Cerebellar cortex (tissue), 1 donor: ENCODE measurements around the gene ZNF490.
"Not testable (repeated sequence)": the region's sequence is repeated elsewhere in the genome, so short reads cannot be mapped to it uniquely, and the experiment has no call there.

Experiments
- DNase-seq: peaks from one replicate; pipeline ENCODE4 v3.0.0-alpha.2; 2015; ENCODE audit warnings: low spot score

The ZNF490 gene

DNA sequence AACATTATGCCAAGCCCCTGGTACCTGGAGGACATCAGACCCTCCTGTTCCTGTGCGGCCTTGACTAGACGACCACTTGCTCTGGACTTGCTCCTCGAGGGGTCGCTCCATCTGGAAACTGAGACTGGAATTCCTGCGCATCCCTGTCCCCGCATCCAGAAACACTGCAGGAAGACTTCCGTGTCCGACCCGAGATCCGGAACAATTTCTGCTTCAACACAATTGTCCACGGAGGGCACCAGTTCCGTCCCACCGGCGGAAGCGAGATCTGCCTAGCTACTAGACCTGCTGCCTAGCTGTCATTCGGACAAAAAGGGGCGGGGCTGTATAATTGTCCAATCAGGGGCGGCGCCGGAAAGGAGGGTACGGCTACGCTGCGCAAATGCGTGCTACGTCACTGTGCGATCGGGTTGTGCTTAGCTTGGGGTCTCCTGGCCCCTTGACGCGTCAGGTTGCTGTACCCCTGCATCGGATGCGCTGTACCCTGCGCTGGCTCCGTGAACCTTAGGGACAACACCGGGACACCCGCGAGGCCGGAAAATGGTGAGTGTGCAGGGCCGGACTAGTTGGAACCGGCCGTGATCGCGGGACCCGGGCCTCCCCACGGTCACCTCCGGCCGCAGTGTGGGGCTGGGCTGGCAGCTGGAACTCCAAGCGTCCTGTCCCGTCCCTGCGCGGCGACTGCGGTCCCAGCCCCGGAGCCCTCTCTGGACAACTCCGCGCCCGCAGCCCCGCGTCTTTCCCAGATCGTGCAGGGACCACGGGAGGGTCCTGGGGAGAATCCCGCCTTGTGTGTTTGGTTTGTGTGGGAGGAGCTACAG lies at the start of gene ZNF490, which contains the start of gene ZNF791:
TSS of gene ZNF490 (minus strand) at position 274 of the 821 bp plus-strand sequence. CDS start at position 141, 133 bp downstream.
TSS of gene ZNF791 (plus strand) at position 381 of the 821 bp plus-strand sequence. CDS start at position 541, 160 bp downstream.
- peak; percentile 99 for DNase-seq

- DNase-seq, result no peak
Measured at GRCh38 chr19:12657966-12658365, 47.4 kb upstream of the ZNF490 start.

DNA sequence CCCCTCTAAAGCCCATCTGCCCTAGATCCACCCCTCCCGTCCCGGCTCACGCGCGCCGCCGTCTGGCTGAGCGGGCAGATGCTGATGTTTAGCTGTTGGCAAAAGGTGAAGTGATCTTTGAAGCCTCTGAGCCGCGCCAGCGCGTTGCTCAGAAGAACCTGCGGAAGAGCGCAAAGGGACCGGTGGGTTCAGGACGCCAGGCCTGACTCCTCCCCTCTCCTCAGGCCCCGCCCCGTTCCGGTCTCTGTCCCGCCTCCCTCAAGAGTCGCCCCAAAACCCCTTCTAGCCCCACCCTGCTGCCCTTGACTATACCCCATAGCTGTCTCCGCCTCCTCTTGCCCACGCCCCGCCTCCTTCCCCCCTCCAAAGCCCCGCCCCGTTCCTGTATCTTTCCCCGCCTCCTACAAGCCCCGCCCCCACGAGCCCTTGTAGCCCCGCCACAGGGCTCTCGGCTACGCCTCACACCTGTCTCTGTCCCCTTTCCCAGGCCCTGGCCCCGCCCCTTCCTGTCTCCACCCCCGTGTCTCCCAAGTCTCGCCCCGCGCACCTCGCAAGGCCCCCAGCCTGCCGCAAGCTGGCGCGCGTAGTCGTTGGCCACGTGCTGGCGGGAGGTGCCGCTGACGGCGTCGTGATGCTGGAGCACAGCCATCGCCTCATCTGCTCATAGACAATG lies 46.4 kb upstream of the ZNF490 start:
- DNase-seq, result no peak

DNA sequence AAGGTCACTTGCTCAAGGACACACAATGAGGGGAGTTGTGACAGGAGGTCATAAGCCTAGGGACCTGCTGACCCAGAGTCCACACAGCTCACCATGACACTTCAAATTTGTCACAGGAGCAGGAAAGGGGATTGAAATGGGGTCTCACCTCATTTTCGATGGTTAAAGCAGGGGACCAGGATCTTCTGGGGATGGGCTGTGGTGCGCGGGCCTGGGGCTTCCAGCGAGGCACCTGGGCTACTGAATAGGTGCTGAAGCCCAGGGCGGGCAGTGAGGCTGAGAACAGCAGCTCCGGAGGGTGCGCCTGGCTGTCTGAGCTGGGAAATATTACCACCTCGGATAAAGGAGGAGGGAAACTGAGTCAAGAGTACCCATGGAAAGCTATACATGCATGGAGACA lies 44.9 kb upstream of the ZNF490 start:
- DNase-seq, result no peak

GRCh38 chr19:12652219-12652618 lies 41.6 kb upstream of the ZNF490 start:
- DNase-seq, result no peak

GRCh38 chr19:12649941-12650340 lies 39.3 kb upstream of the ZNF490 start:
- DNase-seq, result no peak

GRCh38 chr19:12648088-12648487 lies 37.5 kb upstream of the ZNF490 start:
- no peak for DNase-seq

DNA sequence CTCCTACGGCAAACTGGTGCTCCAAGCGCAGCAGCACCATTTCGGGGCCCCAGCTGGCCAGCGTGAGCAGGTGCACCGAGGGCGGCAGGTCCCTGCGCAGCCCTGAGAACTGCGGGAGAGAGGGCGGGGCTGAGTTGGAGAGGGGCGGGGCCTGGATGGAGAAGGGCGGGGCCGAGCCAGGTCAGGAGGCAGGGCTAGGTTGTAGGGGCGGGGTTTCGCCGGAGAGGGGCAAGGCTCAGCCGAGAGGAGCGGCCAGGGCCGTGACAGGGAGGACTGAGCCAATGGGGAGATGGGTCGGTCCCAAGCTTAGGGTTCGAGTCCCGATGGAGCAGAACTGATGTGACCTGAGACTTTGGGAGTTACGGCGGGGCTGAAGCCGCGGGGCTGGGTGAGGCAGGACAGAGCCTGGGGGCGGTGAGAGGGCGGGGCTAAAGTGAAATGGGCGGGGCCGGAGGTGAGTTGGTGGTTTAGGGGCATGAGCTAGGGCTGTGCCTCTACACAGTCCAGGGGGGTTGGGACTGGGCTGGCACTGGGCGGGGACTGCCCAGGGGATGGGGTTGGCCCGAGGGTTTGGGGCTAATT lies 37.0 kb upstream of the ZNF490 start:
- DNase-seq, result no peak

- no peak for DNase-seq
Measured at GRCh38 chr19:12647047-12647446, 36.4 kb upstream of the ZNF490 start.

DNA sequence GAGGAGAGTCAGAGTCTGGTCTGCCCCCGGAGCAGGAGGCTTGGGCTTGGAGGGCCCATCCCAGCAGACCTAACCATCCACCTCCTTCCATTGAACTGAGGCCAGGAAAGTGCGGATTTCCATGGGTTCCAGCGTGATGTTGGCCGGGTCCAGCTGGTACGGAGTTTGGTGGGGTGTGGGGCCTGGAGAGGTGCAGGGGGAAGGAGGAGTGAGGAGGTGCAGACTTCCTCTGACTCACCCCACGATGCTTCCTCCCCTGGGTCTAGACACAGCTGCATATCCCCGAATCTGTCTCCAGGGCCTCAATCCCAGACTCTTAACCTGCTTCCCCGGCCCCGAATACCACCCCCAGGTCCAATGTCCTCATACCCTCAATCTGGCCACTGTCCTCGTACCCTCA lies 35.9 kb upstream of the ZNF490 start:
- DNase-seq, result no peak

- not testable (repeated sequence) for DNase-seq
Measured at GRCh38 chr19:12643716-12644115, 33.1 kb upstream of the ZNF490 start.

- no peak for DNase-seq
Measured at GRCh38 chr19:12642506-12642905, 31.9 kb upstream of the ZNF490 start.

GRCh38 chr19:12641456-12641855 lies 30.8 kb upstream of the ZNF490 start:
- no peak for DNase-seq

- peak; percentile 80 for DNase-seq
Measured at GRCh38 chr19:12639901-12640613, 29.4 kb upstream of the ZNF490 start.

DNA sequence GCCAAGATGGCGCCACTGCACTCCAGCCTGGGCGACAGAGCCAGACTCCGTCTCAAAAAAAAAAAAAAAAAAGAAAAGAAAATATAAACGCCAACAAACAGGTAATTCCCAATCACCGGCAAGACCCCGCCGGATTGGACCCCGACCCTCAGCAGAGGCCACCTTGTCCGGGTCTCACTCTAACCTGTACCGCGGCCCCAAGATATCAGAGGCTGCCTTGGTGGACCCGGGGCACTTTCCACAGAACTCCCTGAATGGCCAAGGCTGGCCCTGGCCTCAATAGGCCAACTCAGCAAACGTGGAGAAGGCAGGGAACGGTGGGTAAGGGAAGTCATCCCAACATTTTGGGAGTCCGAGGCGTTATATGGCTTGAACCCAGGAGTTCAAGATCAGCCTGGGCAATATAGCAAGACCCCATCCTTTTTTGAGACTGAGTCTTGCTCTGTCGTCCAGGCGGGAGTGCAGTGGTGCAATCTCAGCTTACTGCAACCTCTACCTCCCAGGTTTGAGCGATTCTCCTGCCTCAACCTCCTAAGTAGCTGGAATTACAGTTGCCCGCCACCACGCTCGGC lies 28.1 kb upstream of the ZNF490 start:
- no peak for DNase-seq

- no peak for DNase-seq
Measured at GRCh38 chr19:12636631-12637030, 26.0 kb upstream of the ZNF490 start.

- DNase-seq, result no peak
Measured at GRCh38 chr19:12629215-12629614, 18.6 kb upstream of the ZNF490 start.

DNA sequence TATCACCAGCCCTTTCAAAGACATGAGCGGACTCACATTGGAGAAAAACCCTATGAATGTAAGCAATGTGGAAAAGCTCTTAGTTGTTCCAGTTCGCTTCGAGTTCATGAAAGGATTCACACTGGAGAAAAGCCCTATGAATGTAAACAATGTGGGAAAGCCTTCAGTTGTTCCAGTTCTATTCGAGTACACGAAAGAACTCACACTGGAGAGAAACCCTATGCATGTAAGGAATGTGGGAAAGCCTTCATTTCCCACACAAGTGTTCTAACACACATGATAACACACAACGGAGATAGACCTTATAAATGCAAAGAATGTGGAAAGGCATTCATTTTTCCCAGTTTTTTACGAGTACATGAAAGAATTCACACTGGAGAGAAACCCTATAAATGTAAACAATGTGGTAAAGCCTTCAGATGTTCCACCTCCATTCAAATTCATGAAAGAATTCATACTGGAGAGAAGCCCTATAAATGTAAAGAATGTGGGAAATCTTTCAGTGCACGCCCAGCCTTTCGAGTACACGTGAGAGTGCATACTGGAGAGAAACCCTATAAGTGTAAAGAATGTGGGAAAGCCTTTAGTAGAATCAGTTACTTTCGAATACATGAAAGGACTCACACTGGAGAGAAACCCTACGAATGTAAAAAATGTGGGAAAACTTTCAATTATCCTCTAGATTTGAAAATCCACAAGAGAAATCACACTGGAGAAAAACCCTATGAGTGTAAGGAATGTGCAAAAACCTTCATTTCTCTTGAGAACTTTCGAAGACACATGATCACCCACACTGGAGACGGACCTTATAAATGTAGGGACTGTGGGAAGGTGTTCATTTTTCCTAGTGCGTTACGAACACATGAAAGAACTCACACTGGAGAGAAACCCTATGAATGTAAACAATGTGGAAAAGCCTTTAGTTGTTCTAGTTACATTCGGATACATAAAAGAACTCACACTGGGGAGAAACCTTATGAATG lies 17.7 kb upstream of the ZNF490 start:
- peak; percentile 18 for DNase-seq

DNA sequence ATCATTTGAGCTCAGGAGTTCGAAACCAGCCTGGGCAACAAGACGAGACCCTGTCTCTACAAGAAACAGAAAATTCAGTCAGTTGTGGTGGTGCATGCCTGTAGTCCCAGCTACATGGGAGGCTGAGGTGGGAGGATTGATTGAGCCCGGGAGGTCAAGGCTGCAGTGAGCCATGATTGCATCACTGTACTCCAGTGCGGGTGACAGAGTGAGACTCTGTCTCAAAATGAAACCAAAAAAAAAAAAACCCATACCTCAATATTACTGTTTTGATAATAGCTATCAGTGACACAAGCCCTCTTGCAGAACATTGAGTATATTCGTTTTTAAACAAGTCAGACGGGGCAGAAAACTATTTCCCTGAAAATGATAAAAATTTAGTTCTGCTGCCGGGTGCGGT lies 16.3 kb upstream of the ZNF490 start:
- no peak for DNase-seq

GRCh38 chr19:12623361-12624031 lies 12.9 kb upstream of the ZNF490 start:
- DNase-seq, result no peak
